22Rv1 (cell line): Measurements from ENCODE around the gene RC3H1.

Experiments used
- CTCF ChIP-seq: fragments of 450-650 bp; IDR thresholded peaks from 2 replicates; pipeline ENCODE4 v1.5.1; 2017; ENCODE audit warnings: mild to moderate bottlenecking
- ZFX ChIP-seq: fragments of 450-650 bp; IDR thresholded peaks from 2 replicates; pipeline ENCODE4 v1.6.1; 2017; ENCODE audit warnings: antibody characterized with exemption, borderline replicate concordance

GRCh38 chr1:173997791-173998190 is 24.4 kb downstream of the RC3H1 start:
- TF ChIP-seq CTCF (no peak), ZFX (no peak)
